HT-29 (cell line): Measurements from ENCODE around the gene HSD17B4. TPM values are rescaled to one million over a fixed set of nuclear protein-coding genes. Genes with fewer than 3 reads are reported as not detected.
A peak's percentile ranks its signal among the peaks of the same experiment; 100 is the strongest.

Source experiments
- small RNA-seq: library from RNA; depleted of rRNA; stranded (forward); fragments of <200 nt; gene quantifications from one replicate; pipeline ENCODE3, GENCODE V24; 2014
- total RNA-seq: library from RNA; depleted of rRNA; stranded (reverse); fragments of >200 nt; shearing (Covaris generic); gene quantifications from 2 replicates; pipeline ENCODE4 v1.2.3, GENCODE V29; 2014; rRNA removed

HSD17B4 gene
- total RNA-seq, 1 experiment from 2014 or later = 156 TPM

Small RNA genes within 50 kb of the gene (small RNA-seq; reads per million reads assigned to genes)
- 1.1 reads per million, percentile 39 among the genes with 10 or more reads in this experiment for gene RNA5SP190

Other genes starting within 250 kb of the HSD17B4 start
- 10.7 and 13.3 TPM in 2 replicates for gene TNFAIP8, start 96.5 kb upstream of the HSD17B4 start, total RNA-seq
- gene FAM170A, start 177.1 kb downstream of the HSD17B4 start, total RNA-seq = not detected in 2 replicates